NT2/D1 (cell line): ENCODE measurements around the gene KIF18A.

ENCODE experiments used
- DNase-seq: peaks from one replicate; pipeline ENCODE4 v3.0.0-alpha.2; 2011; ENCODE audit warnings: low read depth, low spot score
- H3K27me3 ChIP-seq: 2 replicates; pipeline ENCODE4 v1.6.0; 2011; ENCODE audit warnings: mild to moderate bottlenecking; ENCODE audit not compliant: insufficient read length, insufficient read depth
- H3K36me3 ChIP-seq: 2 replicates; pipeline ENCODE4 v1.6.1; 2011; ENCODE audit warnings: mild to moderate bottlenecking, low read length, mixed read lengths; ENCODE audit not compliant: insufficient read depth, insufficient read length
- H3K4me1 ChIP-seq: 2 replicates; pipeline ENCODE4 v1.5.1; 2011; ENCODE audit not compliant: insufficient read depth, insufficient read length
- H3K4me3 ChIP-seq: 2 replicates; pipeline ENCODE4 v1.5.1; 2011; ENCODE audit warnings: low read depth; ENCODE audit not compliant: insufficient read length
- H3K9ac ChIP-seq: 2 replicates; pipeline ENCODE4 v1.6.0; 2011; ENCODE audit warnings: low read depth; ENCODE audit not compliant: insufficient read length
- H3K9me3 ChIP-seq: 2 replicates; pipeline ENCODE4 v1.5.1; 2011; ENCODE audit warnings: mild to moderate bottlenecking, low read length; ENCODE audit not compliant: insufficient read depth
- SUZ12 ChIP-seq: IDR thresholded peaks from 2 replicates; pipeline ENCODE4 v1.6.1; 2011; ENCODE audit not compliant: insufficient read length, insufficient read depth; ENCODE audit errors: extremely low read depth
- YY1 ChIP-seq: IDR thresholded peaks from 2 replicates; pipeline ENCODE4 v1.6.1; 2011; ENCODE audit not compliant: insufficient read length, insufficient read depth
- ZNF274 ChIP-seq: IDR thresholded peaks from 2 replicates; pipeline ENCODE4 v1.6.1; 2011; ENCODE audit warnings: mild to moderate bottlenecking, low read depth, low read length

The KIF18A gene

DNA sequence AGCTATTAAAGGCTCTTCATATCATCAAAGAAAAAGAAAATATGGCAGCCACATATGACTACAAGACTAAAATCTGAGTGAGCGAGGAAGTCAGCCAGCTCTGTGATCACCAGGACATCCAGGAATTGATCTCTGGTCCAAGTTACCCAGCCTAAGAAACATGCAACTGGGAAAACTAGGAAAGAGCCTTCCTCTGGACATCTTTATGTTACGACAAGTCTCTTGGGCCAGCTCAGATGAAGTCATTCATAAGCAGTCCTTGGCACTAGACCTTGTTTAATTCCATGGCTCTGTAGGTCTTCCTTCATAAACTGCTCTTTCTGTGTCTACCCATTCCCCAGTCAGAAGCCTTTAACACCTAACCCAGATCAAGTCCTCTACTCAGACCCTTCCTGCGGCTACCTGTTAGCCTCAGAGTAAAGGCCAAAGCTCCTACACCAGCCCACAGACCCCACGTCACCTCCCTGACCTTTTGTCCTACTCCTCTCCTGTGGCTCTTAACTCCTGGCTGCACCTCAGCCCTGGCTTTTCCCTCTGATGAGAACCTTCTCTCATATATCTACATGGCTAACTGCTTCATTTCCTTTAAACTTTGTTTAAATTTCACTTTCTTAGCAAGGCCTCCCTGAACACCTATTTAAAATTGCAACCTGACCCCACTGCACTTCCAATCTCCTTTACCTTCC lies 134.0 kb downstream of the KIF18A start:
- no peak overlapping the region for H3K9ac ChIP-seq
- no peaks in the 10 kb centered on the region for H3K4me1 ChIP-seq
- H3K4me3 ChIP-seq: no peak overlapping the region
- H3K27me3 ChIP-seq: no peaks in the 10 kb centered on the region
- TF ChIP-seq ZNF274 (no peak), SUZ12 (no peak), YY1 (no peak)
- no peaks in the 10 kb centered on the region for H3K36me3 ChIP-seq
- no peaks in the 10 kb centered on the region for H3K9me3 ChIP-seq
- no peak for DNase-seq

DNA sequence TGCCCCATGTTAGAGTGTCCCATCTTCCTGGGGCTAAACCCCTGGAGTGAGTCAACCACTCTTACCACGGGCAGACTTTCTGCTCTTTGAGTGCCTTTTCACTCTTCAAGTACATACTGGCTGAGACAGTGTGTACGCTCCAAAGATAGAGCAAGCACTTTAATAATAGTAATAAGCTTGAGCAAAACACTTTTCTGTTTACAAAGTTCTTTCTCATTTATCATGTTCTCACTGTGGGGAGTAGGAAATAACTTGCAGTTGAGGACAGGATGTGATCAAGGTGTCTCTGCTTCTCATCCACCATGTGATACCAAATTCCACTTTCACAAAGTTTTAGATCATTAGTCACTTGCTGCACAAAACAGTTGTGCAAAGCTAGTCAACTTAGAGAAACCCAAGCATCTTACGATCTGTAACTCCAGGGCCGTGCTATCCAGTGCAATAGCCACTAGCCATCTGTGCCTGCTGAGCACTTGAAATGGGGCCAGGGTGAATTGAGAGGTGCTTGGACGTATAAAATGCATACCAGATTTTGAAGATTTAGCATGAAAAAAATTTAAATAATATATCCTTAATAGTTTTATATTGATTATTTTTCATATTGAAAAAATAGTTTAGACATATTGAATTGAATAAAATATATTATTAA lies 135.3 kb downstream of the KIF18A start:
- no peak overlapping the region for H3K9ac ChIP-seq
- DNase-seq: no peak
- no peaks in the 10 kb centered on the region for H3K36me3 ChIP-seq
- H3K9me3 ChIP-seq: no peaks in the 10 kb centered on the region
- no peak overlapping the region for H3K4me3 ChIP-seq
- no peak for TF ChIP-seq YY1
- no peak for TF ChIP-seq ZNF274
- no peak for TF ChIP-seq SUZ12
- no peaks in the 10 kb centered on the region for H3K27me3 ChIP-seq
- no peaks in the 10 kb centered on the region for H3K4me1 ChIP-seq

DNA sequence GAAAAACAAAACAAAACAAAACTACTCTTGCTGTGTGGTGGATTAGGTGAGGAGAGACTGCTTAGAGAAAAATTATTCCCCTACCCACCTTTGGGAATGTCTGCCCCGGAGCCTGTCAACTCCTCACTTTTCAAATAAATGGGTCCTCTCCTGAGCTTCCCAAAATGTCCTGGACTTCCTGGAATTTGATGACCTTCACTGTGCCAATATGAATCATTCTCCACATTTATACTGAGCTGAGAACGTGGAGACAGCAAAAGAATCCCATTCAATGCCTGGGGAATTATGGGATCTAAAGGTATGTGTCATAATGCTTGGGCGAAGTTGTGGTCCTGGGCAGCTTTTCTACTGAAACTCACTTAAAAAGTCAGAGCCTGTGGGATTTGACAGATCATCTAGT lies 136.8 kb downstream of the KIF18A start:
- H3K9ac ChIP-seq: no peak overlapping the region

More for the DNA sequence above, 136.8 kb downstream of the KIF18A start:
- Histone ChIP-seq H3K4me3 (no peak overlapping the region), H3K9me3 (no peaks in the 10 kb centered on the region), H3K27me3 (no peaks in the 10 kb centered on the region), H3K4me1 (no peaks in the 10 kb centered on the region), H3K36me3 (no peaks in the 10 kb centered on the region)
- TF ChIP-seq YY1 (no peak), ZNF274 (no peak), SUZ12 (no peak)
- DNase-seq: no peak
